22Rv1 (cell line): ENCODE results near the gene IFNG.

Experiments
- CTCF ChIP-seq: fragments of 450-650 bp; IDR thresholded peaks from 2 replicates; pipeline ENCODE4 v1.5.1; 2017; ENCODE audit warnings: mild to moderate bottlenecking
- ZFX ChIP-seq: fragments of 450-650 bp; IDR thresholded peaks from 2 replicates; pipeline ENCODE4 v1.6.1; 2017; ENCODE audit warnings: antibody characterized with exemption, borderline replicate concordance

GRCh38 chr12:68121143-68121542, 38.4 kb downstream of the IFNG start:
- no peak for TF ChIP-seq CTCF
- TF ChIP-seq ZFX = no peak
